HL-60/S4 (cell line): ENCODE measurements around the gene DYNLRB2.

Experiments used
- in situ Hi-C: fragments of 300-500 bp; cut with MboI; formaldehyde crosslinking; loops from 2 replicates; pipeline ENCODE4 v1.14.3; 2022; ENCODE audit warnings: low sequenced_read_pairs

DYNLRB2 gene

GRCh38 chr16:80596507-80597207 is 55.9 kb downstream of the DYNLRB2 start:
- in situ Hi-C loops = no loop called here

- in situ Hi-C loops = no loop called here
Measured at GRCh38 chr16:80599466-80599865, 58.7 kb downstream of the DYNLRB2 start.
